HEK293T (cell line): ENCODE data around the gene PLXNB3.
"Not testable (repeated sequence)": the region's sequence is repeated elsewhere in the genome, so short reads cannot be mapped to it uniquely, and the experiment has no call there.

ENCODE experiments used
- CTCF ChIA-PET: fragments of 350-600 bp; formaldehyde crosslinking; extraction: SDS; loops from one replicate; lab custom pipeline; 2021; ENCODE audit warnings: antibody characterized with exemption, inconsistent platforms; lab: Yijun Ruan, JAX
- POLR2A ChIA-PET: fragments of 350-600 bp; formaldehyde crosslinking; extraction: SDS; loops from one replicate; lab custom pipeline; 2020; ENCODE audit warnings: antibody characterized with exemption, inconsistent platforms; lab: Yijun Ruan, JAX
- DNase-seq: peaks from one replicate; pipeline ENCODE4 v3.0.0; 2012; ENCODE audit warnings: mixed read lengths; ENCODE audit errors: extremely low spot score
- ARNT ChIP-seq: fragments of 450-650 bp; IDR thresholded peaks from 2 replicates; pipeline ENCODE4 v1.6.1; 2017; ENCODE audit warnings: mild to moderate bottlenecking
- BHLHE40 ChIP-seq: fragments of 450-650 bp; IDR thresholded peaks from 2 replicates; pipeline ENCODE4 v1.6.1; 2016; ENCODE audit warnings: mild to moderate bottlenecking, moderate library complexity, borderline replicate concordance
- CTBP1 ChIP-seq: fragments of 450-650 bp; IDR thresholded peaks from 2 replicates; pipeline ENCODE4 v1.6.1; 2016; ENCODE audit warnings: borderline replicate concordance
- ELF4 ChIP-seq: fragments of 450-650 bp; IDR thresholded peaks from 2 replicates; pipeline ENCODE4 v1.6.1; 2017; ENCODE audit warnings: antibody characterized with exemption
- FOXA1 ChIP-seq: fragments of 450-650 bp; IDR thresholded peaks from 2 replicates; pipeline ENCODE4 v1.6.1; 2016; ENCODE audit warnings: mild to moderate bottlenecking
- FOXK2 ChIP-seq: fragments of 450-650 bp; IDR thresholded peaks from 2 replicates; pipeline ENCODE4 v1.6.1; 2016; ENCODE audit warnings: mild to moderate bottlenecking
- FOXM1 ChIP-seq: fragments of 450-650 bp; IDR thresholded peaks from 2 replicates; pipeline ENCODE4 v1.6.1; 2017; ENCODE audit warnings: mild to moderate bottlenecking, borderline replicate concordance
- HDGF ChIP-seq: fragments of 450-650 bp; IDR thresholded peaks from 2 replicates; pipeline ENCODE4 v1.6.1; 2017; ENCODE audit warnings: antibody characterized with exemption, borderline replicate concordance
- L3MBTL2 ChIP-seq: fragments of 450-650 bp; conservative IDR thresholded peaks from 2 replicates; pipeline ENCODE4 v1.6.1; 2016; ENCODE audit warnings: mild to moderate bottlenecking
- LEF1 ChIP-seq: fragments of 450-650 bp; IDR thresholded peaks from 2 replicates; pipeline ENCODE4 v1.6.1; 2017; ENCODE audit warnings: mild to moderate bottlenecking, borderline replicate concordance
- NFRKB ChIP-seq: fragments of 450-650 bp; IDR thresholded peaks from 2 replicates; pipeline ENCODE4 v1.6.1; 2016; ENCODE audit warnings: mild to moderate bottlenecking, moderate library complexity
- SP1 ChIP-seq: fragments of 450-650 bp; IDR thresholded peaks from 2 replicates; pipeline ENCODE4 v1.6.1; 2017
- SUZ12 ChIP-seq: fragments of 450-650 bp; IDR thresholded peaks from 2 replicates; pipeline ENCODE4 v1.6.1; 2016; ENCODE audit warnings: mild to moderate bottlenecking
- TARDBP ChIP-seq: fragments of 450-650 bp; IDR thresholded peaks from 2 replicates; pipeline ENCODE4 v1.6.1; 2016
- ZNF384 ChIP-seq: fragments of 450-650 bp; IDR thresholded peaks from 2 replicates; pipeline ENCODE4 v1.6.1; 2016
- TF ChIP-seq, protein P1 (sequence below): fragments of 450-650 bp; IDR thresholded peaks from 2 replicates; pipeline ENCODE4 v1.6.1; 2016

Gene PLXNB3

DNA sequence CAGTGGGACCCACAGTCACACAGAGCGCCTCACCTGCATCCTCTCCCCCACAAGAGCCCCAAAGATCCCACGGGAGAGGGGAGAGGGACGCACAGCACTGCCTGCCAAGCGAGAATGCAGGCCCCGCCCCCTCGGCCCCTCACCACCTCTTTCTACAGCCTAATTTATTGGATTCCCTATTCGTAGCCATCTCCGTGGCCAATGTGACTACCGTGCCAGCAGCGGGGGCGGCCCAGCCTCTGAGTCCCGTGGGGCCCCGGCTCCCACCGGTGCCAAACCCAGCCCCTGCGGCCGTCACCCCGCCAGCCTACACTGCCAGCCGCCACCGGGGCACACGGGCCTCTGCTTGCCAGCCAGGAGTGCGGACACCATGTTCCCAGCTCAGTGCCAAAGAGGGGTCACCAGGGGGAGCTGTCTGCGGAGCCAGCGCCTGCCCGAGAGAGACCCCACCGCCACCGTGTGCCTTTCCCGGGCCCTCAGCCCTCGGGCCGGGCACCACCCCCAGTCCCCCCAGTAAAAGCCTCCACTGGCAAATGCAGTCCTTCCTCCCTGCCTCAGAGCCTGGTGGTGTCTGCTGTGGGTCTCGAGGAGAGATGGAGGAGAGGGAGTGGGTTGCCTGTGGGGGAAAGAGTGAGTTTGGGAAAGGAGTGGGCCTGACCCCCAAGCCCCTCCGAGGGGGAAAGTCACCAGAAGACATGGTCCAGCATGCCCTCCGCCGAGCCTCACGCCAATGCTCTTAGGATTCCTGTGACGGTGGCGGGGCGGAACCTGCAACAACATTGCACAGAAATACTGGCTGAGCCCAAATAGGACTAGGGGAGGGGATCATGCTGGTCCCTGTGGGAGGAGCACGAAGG lies 19.6 kb upstream of the PLXNB3 start:
- ChIA-PET CTCF (interaction anchor here (0.6 to 1.0 kb wide), 2 partner anchors 18 to 164 kb away, joined by 3 read pairs; no protein-coding TSS in a partner anchor), POLR2A (no interaction called here)
- DNase-seq = no peak
- TF ChIP-seq CTBP1 (no peak), LEF1 (no peak), TARDBP (no peak), SP1 (no peak), ARNT (no peak), FOXA1 (no peak), BHLHE40 (no peak), FOXK2 (no peak)

DNA sequence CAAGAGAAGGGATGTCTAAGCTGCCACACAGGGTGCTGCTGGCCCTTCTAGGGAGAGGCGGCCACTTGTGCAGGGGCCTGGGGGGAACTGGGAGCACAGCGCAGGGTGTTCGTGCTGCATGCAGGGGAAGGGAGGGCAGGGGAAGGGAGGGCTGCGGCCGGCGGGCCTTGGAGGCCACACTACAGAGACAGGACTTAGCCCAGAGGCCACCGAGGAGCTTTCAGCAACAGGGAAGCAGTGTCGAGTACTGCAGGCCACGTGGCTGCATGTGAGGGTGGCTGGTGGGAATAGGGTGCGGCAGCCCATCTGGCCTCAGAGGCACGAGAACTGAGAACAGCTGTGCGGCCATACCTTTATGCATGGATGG lies 19.0 kb upstream of the PLXNB3 start:
- CTCF ChIA-PET = interaction anchor here (1.0 kb wide), 1 partner anchor 18 kb away, joined by 3 read pairs; no protein-coding TSS in a partner anchor
- DNase-seq, POLR2A ChIA-PET: not testable (repeated sequence)

DNA sequence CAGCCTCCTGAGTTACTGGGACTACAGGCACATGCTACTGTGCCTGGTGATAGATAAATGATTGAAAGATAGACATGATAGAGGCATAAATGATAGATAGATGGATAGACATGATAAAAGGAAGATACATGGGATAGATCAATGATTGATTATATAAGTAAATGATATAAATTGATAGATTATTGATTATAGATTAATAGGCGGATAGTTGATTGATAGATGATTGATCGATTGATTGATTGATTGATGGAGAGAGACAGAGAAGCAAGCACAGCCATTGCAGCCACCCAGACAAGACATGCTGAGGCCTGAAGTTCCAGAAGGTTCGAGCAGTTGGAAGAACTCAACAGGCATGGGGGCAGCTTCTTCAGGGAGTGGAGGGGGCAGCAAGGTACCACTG lies 17.7 kb upstream of the PLXNB3 start:
- DNase-seq = no peak
- TF ChIP-seq FOXK2 (no peak), ARNT (no peak)
- POLR2A ChIA-PET = interaction anchor here (0.5 kb wide), 1 partner anchor 220 kb away, joined by 3 read pairs; no protein-coding TSS in a partner anchor
- CTCF ChIA-PET = no interaction called here

DNA sequence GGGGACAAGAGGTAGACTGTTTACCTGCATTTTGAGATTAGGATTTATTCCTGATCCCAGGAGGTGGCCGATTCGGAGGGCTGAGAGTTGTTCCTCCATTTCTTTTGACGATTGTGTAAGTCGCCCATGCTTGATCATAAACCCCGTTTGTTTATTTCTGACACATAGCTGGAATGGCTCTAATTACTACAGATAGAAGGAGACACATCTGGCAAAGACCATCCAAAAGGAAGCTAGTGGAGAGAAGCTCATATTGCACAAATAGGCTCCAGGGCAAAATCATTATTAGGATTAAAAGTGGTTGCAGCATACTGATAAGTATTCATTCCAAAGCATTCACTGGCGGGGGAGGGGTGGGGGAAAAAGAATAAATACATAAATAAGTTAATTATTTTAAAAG lies 17.1 kb upstream of the PLXNB3 start:
- POLR2A ChIA-PET = interaction anchor here (0.5 kb wide), 1 partner anchor 219 kb away, joined by 3 read pairs; no protein-coding TSS in a partner anchor
- DNase-seq, CTCF ChIA-PET: not testable (repeated sequence)

DNA sequence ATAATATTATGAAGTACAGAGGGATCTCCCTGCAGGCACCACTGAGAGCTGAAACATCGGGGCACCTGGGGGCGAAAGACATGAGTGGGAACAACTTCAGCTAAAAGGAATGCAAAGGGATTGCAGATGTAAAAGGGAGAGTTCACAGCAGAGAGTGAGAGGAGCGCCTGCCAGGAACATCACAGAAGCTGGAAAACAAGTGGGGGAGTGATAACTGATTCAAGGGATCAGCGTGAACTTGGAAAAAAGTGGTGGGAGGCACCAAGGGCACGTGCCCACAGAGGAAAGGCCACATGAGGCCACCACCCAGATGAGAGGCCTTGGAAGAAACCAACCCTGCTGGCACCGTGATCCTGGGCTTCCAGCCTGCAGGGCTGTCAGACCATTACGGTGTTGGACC lies 15.0 kb upstream of the PLXNB3 start:
- DNase-seq, CTCF ChIA-PET, POLR2A ChIA-PET: not testable (repeated sequence)

DNA sequence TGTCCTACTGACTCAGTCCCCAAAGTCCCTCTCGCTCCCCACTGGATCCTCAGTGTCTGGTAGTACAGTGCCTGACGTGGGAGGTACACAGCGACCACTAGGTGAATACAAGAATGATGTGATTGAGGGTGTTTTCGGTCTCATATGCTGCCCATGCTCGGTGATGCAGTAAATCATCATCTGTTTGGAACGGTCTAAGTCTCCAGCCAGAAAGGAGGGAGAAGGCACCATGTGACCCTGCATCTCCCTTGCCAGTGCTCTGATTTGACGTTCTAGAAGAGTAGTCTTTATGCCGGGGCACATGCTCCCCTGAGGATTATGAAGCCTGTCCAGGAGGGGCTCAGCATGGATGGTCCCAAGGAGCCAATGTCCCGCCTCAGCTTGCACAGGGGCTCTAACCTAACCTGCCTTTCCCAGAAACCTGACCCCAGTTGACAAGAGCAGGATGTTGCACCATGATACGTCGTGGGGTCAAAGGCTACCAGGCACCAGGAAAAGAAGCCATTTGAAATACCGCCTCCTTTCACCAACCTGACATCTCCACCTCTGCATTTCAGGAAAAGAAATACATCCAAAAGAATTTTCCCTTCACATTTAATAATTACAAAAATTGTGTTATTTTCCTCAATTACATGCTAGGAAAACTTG lies 13.8 kb upstream of the PLXNB3 start:
- ChIA-PET CTCF (no interaction called here), POLR2A (no interaction called here)
- TF ChIP-seq NFRKB (no peak), HDGF (no peak), ARNT (no peak), L3MBTL2 (no peak), ELF4 (no peak), FOXM1 (no peak), CTBP1 (no peak), LEF1 (no peak), SP1 (no peak), BHLHE40 (no peak), SUZ12 (no peak), FOXK2 (no peak), FOXA1 (no peak), ZNF384 (no peak)
- TF ChIP-seq, protein P1, sequence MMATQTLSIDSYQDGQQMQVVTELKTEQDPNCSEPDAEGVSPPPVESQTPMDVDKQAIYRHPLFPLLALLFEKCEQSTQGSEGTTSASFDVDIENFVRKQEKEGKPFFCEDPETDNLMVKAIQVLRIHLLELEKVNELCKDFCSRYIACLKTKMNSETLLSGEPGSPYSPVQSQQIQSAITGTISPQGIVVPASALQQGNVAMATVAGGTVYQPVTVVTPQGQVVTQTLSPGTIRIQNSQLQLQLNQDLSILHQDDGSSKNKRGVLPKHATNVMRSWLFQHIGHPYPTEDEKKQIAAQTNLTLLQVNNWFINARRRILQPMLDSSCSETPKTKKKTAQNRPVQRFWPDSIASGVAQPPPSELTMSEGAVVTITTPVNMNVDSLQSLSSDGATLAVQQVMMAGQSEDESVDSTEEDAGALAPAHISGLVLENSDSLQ = no peak
- no peak for DNase-seq

DNA sequence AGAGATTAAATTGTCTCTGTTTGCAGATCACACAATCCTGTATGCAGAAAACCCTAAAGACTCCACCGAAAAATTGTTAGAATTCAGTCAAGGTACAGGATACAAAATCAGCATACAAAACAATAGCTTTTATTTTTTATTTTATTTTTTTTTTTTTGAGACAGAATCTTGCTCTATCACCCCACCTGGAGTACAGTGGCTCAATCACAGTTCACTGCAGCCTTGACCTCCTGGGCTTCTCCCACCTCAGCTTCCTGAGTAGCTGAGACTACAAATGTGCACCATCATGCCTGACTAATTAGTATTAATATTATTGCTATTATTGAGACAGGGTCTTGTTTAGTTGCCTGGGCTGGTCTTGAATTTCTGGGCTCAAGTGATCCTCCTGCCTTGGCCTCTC lies 8.9 kb upstream of the PLXNB3 start:
- ChIA-PET POLR2A (no interaction called here), CTCF (interaction anchor here (0.6 to 1.0 kb wide), 2 partner anchors 8 to 213 kb away, joined by 4 read pairs; no protein-coding TSS in a partner anchor)
- TF ChIP-seq, protein P1 = no peak
- TF ChIP-seq FOXK2 (no peak), LEF1 (no peak), SUZ12 (no peak), ZNF384 (peak; percentile 17; the same call in 1 of the 2 replicates), ELF4 (no peak)
- no peak for DNase-seq

DNA sequence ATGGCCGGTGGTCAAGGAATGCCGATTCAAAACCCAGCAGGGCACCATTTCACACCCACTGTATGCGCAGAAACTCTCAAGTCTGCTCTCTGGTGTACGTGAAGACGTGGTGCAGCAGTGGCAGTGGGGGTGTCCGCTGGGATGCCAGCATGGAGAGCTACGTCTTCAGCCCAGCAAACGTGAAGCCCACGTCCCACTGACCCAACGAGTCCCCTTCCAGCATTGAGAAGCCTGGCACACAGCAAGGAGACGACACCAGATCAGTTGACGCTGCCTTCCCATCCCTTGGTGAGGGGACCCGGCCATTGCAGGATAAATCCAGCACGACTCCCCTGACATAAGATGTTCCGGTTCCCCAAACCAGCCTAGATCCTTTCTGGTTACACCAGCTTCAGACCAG lies 2.2 kb upstream of the PLXNB3 start:
- ChIA-PET POLR2A (no interaction called here), CTCF (interaction anchor here (0.7 kb wide), 2 partner anchors 18 to 175 kb away, joined by 6 to 8 read pairs; no protein-coding TSS in a partner anchor)
- TF ChIP-seq L3MBTL2 (no peak), CTBP1 (no peak), FOXM1 (no peak), SUZ12 (no peak), TARDBP (no peak), FOXA1 (no peak), ELF4 (no peak), NFRKB (no peak), ZNF384 (no peak), ARNT (no peak)
- no peak for DNase-seq
